B cell (primary cell): ENCODE data around the gene P3R3URF. TPM values are rescaled to one million over a fixed set of nuclear protein-coding genes. Genes with fewer than 3 reads are reported as not detected.

ENCODE experiments used
- ATAC-seq: fragments of 200-7000 bp; cut with Tn5 transposase; one replicate; pipeline ENCODE4 v1.10.0; 2021; ENCODE audit warnings: low read depth, mild to moderate bottlenecking, moderate number of reproducible peaks, moderate library complexity
- CTCF ChIA-PET: fragments of 350-600 bp; sonication (Branson Sonifier 250); formaldehyde crosslinking; loops from one replicate; lab custom pipeline; 2021; ENCODE audit warnings: antibody characterized with exemption, inconsistent platforms; lab: Charles Lee
- POLR2A ChIA-PET: fragments of 350-600 bp; sonication (Branson Sonifier 250); formaldehyde crosslinking; loops from one replicate; lab custom pipeline; 2021; ENCODE audit warnings: antibody characterized with exemption; lab: Charles Lee
- DNase-seq: peaks from one replicate; pipeline ENCODE4 v3.0.0; 2013
- H2AFZ ChIP-seq: 2 replicates; pipeline ENCODE4 v1.6.1; 2012; ENCODE audit warnings: mild to moderate bottlenecking, low read depth, low read length; ENCODE audit not compliant: insufficient read depth, poor library complexity, severe bottlenecking
- H3K27ac ChIP-seq, 2 donors: 1 replicate in 1 of 2; 2 replicates in 1 of 2; pipeline ENCODE4 v1.5.1; 2012 to 2013; ENCODE audit warnings: low read length in 2 of 2, mild to moderate bottlenecking in 2 of 2, moderate library complexity in 1 of 2
- H3K27me3 ChIP-seq, 4 experiments: fragments of 200-600 bp in 1 of 4; sonication (generic) in 1 of 4; replicated peaks in 1 of 4; 1 replicate in 2 of 4; 2 replicates in 2 of 4; pipeline versions ENCODE4 v1.6.1 to v1.7.0; 2013 to 2016; ENCODE audit warnings: low read length in 3 of 4, mild to moderate bottlenecking in 2 of 4, mixed read lengths in 1 of 4, moderate library complexity in 1 of 4; ENCODE audit not compliant: insufficient read depth in 4 of 4, control insufficient read depth in 3 of 4; ENCODE audit errors: control extremely low read depth in 1 of 4
- H3K36me3 ChIP-seq, 2 experiments: replicated peaks in 1 of 2; 1 replicate in 1 of 2; 2 replicates in 1 of 2; pipeline versions ENCODE4 v1.6.1 to v1.7.1; 2013; ENCODE audit warnings: low read length in 1 of 2; ENCODE audit not compliant: insufficient read depth in 2 of 2, control insufficient read depth in 1 of 2; ENCODE audit errors: control extremely low read depth in 1 of 2, extremely low read depth in 1 of 2
- H3K4me1 ChIP-seq, 2 donors: fragments of 200-600 bp in 1 of 2; sonication (generic) in 1 of 2; 1 replicate in 1 of 2; 2 replicates in 1 of 2; pipeline versions ENCODE4 v1.5.1 to v1.6.1; 2013 to 2017; ENCODE audit warnings: low read length in 2 of 2; ENCODE audit not compliant: control insufficient read depth in 2 of 2, insufficient read depth in 2 of 2
- H3K4me2 ChIP-seq: replicated peaks from 2 replicates; pipeline ENCODE3; 2012; ENCODE audit warnings: mild to moderate bottlenecking, low read depth, low read length; ENCODE audit not compliant: poor library complexity, severe bottlenecking
- H3K4me3 ChIP-seq, 5 experiments: fragments of 200-600 bp in 1 of 5; sonication (generic) in 1 of 5; 1 replicate in 3 of 5; 2 replicates in 2 of 5; pipeline versions ENCODE4 v1.5.1 to v1.7.0; 2011 to 2016; ENCODE audit warnings: low read length in 4 of 5, mild to moderate bottlenecking in 4 of 5, low read depth in 2 of 5, control low read depth in 1 of 5, moderate library complexity in 1 of 5; ENCODE audit not compliant: insufficient read depth in 1 of 5; ENCODE audit errors: control extremely low read depth in 1 of 5, extremely low read depth in 1 of 5
- H3K79me2 ChIP-seq: fragments of 200-600 bp; sonication (generic); one replicate; pipeline ENCODE4 v1.6.0; 2016; ENCODE audit warnings: low read length; ENCODE audit not compliant: control insufficient read depth, insufficient read depth
- H3K9ac ChIP-seq: fragments of 200-600 bp; sonication (generic); 2 replicates; pipeline ENCODE4 v1.6.1; 2017; ENCODE audit warnings: mild to moderate bottlenecking, low read length, moderate library complexity
- H3K9me3 ChIP-seq, 3 donors: one replicate each; pipeline versions ENCODE4 v1.6.1 to v1.7.1; 2013; ENCODE audit warnings: low read length in 2 of 3; ENCODE audit not compliant: control insufficient read depth in 2 of 3, insufficient read depth in 1 of 3; ENCODE audit errors: control extremely low read depth in 1 of 3
- H4K20me1 ChIP-seq: 2 replicates; pipeline ENCODE4 v1.6.0; 2012; ENCODE audit warnings: mild to moderate bottlenecking, low read length; ENCODE audit not compliant: insufficient read depth, control insufficient read depth, poor library complexity, severe bottlenecking
- H3K27ac Mint-ChIP-seq: one replicate; pipeline ENCODE4 v1.8.0; 2021; ENCODE audit warnings: mixed read lengths
- H3K27me3 Mint-ChIP-seq: one replicate; pipeline ENCODE4 v1.8.0; 2021; ENCODE audit warnings: mixed read lengths
- H3K4me1 Mint-ChIP-seq: one replicate; pipeline ENCODE4 v1.8.0; 2021; ENCODE audit warnings: mixed read lengths
- H3K4me3 Mint-ChIP-seq: one replicate; pipeline ENCODE4 v1.8.0; 2021; ENCODE audit warnings: mixed read lengths
- H3K9me3 Mint-ChIP-seq: one replicate; pipeline ENCODE4 v1.8.0; 2022; ENCODE audit warnings: mixed read lengths; ENCODE audit not compliant: insufficient read depth
- EZH2 ChIP-seq: IDR thresholded peaks from 2 replicates; pipeline ENCODE4 v1.6.1; 2012; ENCODE audit warnings: borderline replicate concordance, low read depth, mild to moderate bottlenecking, moderate library complexity, low read length; ENCODE audit not compliant: insufficient read depth, poor library complexity, severe bottlenecking
- WGBS: methylation state at CpG from one replicate; pipeline ENCODE4 v1.1.5; 2013; ENCODE audit warnings: missing lambda C conversion rate; ENCODE audit not compliant: insufficient coverage; 5-methylcytosine and 5-hydroxymethylcytosine counted together
- intact Hi-C: fragments of 100-400 bp; cut with micrococcal nuclease; formaldehyde crosslinking; loops from one replicate; pipeline ENCODE4 v1.10.0; 2022
- polyA plus RNA-seq: library from polyadenylated mRNA; depleted of rRNA; stranded (reverse); fragments of >200 nt; gene quantifications from 2 replicates; pipeline ENCODE4 v1.2.3, GENCODE V29; 2012
- total RNA-seq, 2 donors: library from RNA; stranded (reverse); fragments of 120-200 nt in 1 of 2; gene quantifications; 1 replicate in 1 of 2; 2 replicates in 1 of 2; pipeline versions ENCODE4 v1.2.3 to v1.2.4, GENCODE V29; 2013 to 2022
- TF ChIP-seq, protein P1 (sequence below): fragments of 200-600 bp; IDR thresholded peaks from one replicate; pipeline ENCODE4 v1.8.0; 2022; ENCODE audit warnings: antibody characterized with exemption, mild to moderate bottlenecking

Gene P3R3URF
- total and polyA plus RNA-seq, 2 donors (not counting 1 experiment from before 2014, with no cell fraction given) = not detected

DNA sequence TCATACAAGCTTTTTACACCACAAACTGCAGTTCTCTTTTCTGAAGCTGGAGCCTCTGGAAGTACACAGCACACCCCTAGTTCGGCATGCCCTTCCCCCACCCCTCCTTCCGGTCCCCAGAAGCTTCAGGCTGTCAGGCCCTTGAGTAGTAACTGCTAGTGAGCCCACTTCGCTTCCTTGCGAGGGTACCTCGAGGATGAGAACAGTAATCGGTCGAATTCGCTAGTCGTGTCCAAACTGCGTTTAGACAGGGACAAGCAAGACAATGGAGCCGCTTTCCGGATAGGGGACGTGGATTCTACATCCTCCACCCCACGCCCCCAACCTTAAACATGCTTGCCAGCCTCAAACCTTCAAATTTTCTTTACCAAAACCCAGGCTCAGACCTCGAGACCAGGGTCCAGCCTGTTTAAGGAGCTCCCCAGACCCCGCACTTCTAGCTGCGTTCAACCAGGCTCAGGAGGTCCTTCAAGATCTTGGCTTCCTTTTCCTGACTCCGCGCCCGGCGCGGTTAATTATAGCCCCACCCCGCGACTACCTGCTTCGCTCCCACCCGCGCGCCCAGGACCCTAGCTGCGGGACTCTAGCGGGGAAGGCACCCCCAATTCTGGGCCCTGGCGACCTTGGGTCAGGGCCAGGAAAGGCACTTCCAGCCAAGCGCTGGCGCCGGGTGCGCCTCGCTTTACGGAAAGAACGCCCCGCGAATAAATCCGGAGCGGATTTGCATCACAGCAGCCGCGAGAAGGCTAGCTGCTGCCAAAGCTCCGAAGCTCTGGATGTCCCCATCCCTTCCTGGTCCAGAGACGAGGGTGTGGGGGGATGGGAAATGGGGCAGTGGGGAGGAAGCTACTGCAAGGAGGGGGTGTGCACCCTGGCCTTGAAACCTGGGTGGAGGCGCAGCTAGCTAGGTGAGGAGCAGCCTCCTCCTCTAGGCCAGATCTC lies 9.5 kb downstream of the P3R3URF start:
- ATAC-seq = peak; percentile 47
- intact Hi-C loops = no loop called here
- Histone ChIP-seq H4K20me1 (no peaks in the 10 kb centered on the region), H3K4me3 (peak overlapping the region; percentile 50 to 86 (median 65)), H3K4me1 (peaks cover 18 to 25% of the 10 kb centered on the region in 2 donors), H3K27ac (peak overlapping the region; percentile 1 to 46), H3K4me2 (peak overlapping the region; percentile 98), H3K27me3 (peaks cover 0 to 17% (median 0%) of the 10 kb centered on the region in 4 experiments), H3K36me3 (no peaks in the 10 kb centered on the region), H3K79me2 (no peaks in the 10 kb centered on the region), H2AFZ (peak overlapping the region; percentile 97), H3K9ac (peak overlapping the region; percentile 81), H3K9me3 (no peaks in the 10 kb centered on the region)
- H3K4me3 Mint-ChIP-seq = peak overlapping the region; percentile 90
- H3K27me3 Mint-ChIP-seq = peaks cover 21% of the 10 kb centered on the region
- 3% methylated on average over 47 of the region's 47 CpGs for WGBS
- H3K9me3 Mint-ChIP-seq = no peaks in the 10 kb centered on the region
- POLR2A ChIA-PET = interaction anchor here (1.0 to 1.1 kb wide), 2 partner anchors 34 to 481 kb away, joined by 3 to 4 read pairs; partner anchors contain the start of gene PIK3R3
- CTCF ChIA-PET = interaction anchor here (0.8 to 1.9 kb wide), 9 partner anchors 10 to 131 kb away, joined by 3 to 10 read pairs (median 3); no protein-coding TSS in a partner anchor
- peaks cover 27% of the 10 kb centered on the region for H3K4me1 Mint-ChIP-seq
- peak overlapping the region; percentile 57 for H3K27ac Mint-ChIP-seq
- DNase-seq = peak; percentile 58
- TF ChIP-seq EZH2 = no peak
- TF ChIP-seq, protein P1, sequence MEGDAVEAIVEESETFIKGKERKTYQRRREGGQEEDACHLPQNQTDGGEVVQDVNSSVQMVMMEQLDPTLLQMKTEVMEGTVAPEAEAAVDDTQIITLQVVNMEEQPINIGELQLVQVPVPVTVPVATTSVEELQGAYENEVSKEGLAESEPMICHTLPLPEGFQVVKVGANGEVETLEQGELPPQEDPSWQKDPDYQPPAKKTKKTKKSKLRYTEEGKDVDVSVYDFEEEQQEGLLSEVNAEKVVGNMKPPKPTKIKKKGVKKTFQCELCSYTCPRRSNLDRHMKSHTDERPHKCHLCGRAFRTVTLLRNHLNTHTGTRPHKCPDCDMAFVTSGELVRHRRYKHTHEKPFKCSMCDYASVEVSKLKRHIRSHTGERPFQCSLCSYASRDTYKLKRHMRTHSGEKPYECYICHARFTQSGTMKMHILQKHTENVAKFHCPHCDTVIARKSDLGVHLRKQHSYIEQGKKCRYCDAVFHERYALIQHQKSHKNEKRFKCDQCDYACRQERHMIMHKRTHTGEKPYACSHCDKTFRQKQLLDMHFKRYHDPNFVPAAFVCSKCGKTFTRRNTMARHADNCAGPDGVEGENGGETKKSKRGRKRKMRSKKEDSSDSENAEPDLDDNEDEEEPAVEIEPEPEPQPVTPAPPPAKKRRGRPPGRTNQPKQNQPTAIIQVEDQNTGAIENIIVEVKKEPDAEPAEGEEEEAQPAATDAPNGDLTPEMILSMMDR = no peak

DNA sequence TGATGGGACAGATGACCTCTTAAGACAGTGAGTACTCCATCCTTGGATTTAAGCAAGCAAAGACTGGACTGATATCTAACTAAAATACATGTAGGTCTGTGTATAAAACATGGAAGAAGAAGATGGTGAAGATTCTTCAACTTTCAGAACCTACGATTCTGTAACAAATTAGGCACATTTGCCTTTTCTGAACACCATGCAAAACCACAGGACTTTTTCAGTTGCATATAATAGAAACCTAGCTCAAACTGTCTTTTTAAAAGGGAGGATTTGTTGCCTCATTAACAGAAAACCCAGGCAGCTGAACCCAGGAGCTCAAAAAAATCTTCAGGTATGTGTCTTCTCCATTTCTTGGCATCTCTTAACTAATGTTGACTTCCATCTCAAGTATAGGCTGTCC lies 16.1 kb downstream of the P3R3URF start:
- Histone ChIP-seq H3K27ac (no peak overlapping the region), H3K4me2 (no peak overlapping the region), H3K9me3 (no peaks in the 10 kb centered on the region), H3K4me3 (no peak overlapping the region), H2AFZ (no peak overlapping the region), H4K20me1 (no peaks in the 10 kb centered on the region), H3K36me3 (no peaks in the 10 kb centered on the region), H3K4me1 (no peaks in the 10 kb centered on the region), H3K9ac (no peak overlapping the region), H3K27me3 (peaks cover 0 to 3% (median 0%) of the 10 kb centered on the region in 4 experiments), H3K79me2 (no peaks in the 10 kb centered on the region)
- DNase-seq (no peak), ATAC-seq (no peak)
- no CpG with 5 or more reads among the region's 1 CpG for WGBS
- H3K4me1 Mint-ChIP-seq = peaks cover 2% of the 10 kb centered on the region
- no peak overlapping the region for H3K27ac Mint-ChIP-seq
- TF ChIP-seq, protein P1 = no peak
- no peak for TF ChIP-seq EZH2
- H3K9me3 Mint-ChIP-seq = no peaks in the 10 kb centered on the region
- intact Hi-C loops = no loop called here
- POLR2A ChIA-PET = no interaction called here
- no peak overlapping the region for H3K4me3 Mint-ChIP-seq
- peaks cover 15% of the 10 kb centered on the region for H3K27me3 Mint-ChIP-seq
- CTCF ChIA-PET = no interaction called here
